EL (cell line): ENCODE data around the gene SPIN2A.
"Not testable (repeated sequence)": the region's sequence is repeated elsewhere in the genome, so short reads cannot be mapped to it uniquely, and the experiment has no call there.

Source experiments
- DNase-seq: peaks from one replicate; pipeline ENCODE4 v3.0.0-alpha.2; 2016

The SPIN2A gene

GRCh38 chrX:57137073-57137472 lies at the start of gene SPIN2A:
SPIN2A (minus strand) TSS chrX:57137397; CDS start chrX:57136597, 800 bp downstream.
- DNase-seq, result not testable (repeated sequence)

DNA sequence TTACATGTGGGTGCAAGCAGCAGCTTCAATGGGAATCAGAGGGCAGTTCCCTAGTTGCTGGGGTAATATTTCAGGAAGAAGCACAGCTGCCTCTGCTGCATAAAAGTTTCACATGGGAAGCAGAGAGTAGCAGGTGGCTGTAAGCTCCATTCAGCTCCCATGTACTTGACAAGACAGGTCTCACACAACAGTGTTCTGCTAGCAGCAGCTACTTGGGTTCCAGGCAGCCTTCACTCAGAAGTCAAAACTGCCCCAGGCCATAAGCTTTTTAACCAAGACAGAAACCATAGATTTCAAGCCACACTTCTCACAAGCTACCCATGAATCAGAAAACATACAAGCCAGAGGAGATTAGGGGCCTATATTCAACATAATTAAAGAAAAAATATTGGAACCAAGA lies 41.4 kb upstream of the SPIN2A start:
- no peak for DNase-seq

DNA sequence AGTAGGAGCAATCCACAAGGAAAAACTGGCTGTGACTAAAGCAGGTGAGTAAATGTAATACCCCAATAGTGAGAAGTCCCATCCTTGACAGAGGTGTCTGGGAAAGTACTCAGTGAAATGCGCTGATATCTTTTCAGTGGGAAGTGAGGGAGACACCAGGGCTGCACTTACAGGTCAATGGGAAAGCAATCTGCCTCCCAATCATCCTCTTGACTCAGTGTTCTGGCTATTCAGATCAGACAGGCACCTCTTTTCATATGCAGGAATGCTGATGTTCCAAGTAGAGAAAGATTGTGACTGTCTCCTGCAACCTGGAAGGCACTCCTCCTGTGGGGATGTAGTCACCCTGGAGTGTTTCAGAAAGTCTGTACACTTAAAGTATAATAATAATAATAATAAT lies 39.9 kb upstream of the SPIN2A start:
- DNase-seq, result no peak

DNA sequence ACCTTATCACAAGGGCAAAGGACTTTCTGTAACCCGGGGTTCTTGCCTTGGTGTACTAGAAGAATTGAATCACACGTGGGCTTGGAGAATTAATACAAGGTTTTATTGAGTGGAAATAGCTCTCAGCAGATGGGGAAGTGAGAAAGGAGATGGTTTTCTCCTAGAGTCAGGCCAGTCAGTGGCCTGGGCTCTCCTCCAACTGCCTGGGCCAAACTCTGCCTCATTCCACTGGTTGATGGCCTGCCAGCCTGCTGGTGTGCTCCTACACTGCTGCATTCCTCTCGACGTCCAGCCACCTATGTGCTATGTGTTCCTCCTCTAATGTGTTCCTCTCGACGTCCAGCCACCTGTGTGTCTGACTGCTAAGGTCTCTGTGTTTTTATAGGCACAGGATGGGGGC lies 35.3 kb upstream of the SPIN2A start:
- DNase-seq, result no peak

GRCh38 chrX:57156397-57157049 lies 19.3 kb upstream of the SPIN2A start:
- DNase-seq, result peak; percentile 13

DNA sequence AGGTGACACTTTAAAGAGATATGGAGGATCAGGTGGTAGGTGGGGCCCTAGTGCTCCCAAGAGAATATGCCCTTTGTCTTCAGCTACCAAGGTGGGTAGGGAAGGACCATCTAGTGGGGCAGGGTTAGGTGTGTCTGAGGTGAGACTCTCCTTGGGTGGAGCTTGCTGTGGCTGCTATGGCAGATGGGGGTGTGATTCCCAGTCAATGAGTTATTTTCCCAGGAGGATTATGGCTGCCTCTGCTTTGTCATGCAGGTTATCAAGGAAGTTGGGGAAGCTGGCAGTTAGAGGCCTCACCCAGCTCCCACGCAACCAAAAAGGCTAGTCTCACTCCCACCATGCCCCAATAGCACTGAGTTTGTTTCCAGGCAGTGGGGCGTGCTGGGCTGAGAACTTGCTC lies 18.0 kb upstream of the SPIN2A start:
- DNase-seq, result no peak

DNA sequence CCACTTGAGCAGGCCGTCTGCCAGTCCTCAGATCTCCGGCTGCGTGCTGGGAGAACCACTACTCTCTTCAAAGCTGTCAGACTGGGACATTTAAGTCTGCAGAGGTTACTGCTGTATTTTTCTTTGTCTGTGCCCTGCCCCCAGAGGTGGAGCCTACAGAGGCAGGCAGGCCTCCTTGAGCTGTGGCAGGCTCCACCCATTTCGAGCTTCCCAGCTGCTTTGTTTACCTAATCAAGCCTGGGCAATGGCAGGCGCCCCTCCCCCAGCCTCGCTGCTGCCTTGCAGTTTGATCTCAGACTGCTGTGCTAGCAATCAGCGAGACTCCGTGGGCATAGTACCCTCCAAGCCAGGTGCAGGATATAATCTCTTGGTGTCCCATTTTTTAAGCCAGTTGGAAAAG lies 15.0 kb upstream of the SPIN2A start:
- DNase-seq, result not testable (repeated sequence)

GRCh38 chrX:57138674-57139073 lies 1.5 kb upstream of the SPIN2A start:
- DNase-seq, result no peak

GRCh38 chrX:57137501-57137900 lies 304 bp upstream of the SPIN2A start:
- DNase-seq, result peak; percentile 8

- not testable (repeated sequence) for DNase-seq
These were observed 608 bp downstream of the SPIN2A start for GRCh38 chrX:57136589-57136988.

DNA sequence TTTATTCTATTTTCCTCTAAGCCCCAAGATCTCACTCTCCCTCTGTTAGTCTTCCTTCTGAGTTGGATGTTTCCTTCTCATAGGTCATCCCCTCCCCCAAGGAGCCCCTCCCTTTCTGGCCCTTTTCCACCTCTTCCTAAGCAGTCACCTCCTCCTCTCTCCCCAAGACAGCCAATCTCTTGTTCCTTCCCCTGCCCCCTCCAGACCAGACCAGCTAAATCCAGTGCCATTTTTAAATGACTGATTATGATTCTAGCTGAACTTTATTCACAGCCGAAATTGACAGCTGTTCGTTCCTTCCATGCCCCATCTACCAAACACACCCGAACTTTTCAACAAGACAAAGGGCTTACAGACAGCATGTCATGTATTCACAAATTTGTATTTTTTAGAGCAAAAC lies 1.9 kb downstream of the SPIN2A start:
- no peak for DNase-seq

DNA sequence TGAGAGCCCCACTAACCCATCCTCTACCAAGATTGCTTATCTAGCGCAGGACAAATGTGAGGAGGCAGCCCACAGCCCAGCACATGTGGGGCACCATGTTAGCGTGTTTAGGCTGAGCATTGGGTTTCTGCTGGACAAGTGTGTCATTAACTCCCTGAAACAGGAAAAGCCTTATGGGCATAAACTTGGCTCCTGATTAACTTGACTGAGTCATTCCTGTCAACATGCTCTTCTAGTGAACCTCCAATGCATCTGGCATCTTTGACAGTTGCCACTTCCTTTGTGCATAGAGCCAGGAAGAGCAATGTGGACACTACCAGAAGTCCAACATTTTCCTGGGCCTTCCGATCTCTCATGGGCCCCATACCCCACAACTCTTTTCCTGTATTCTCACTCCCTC lies 2.5 kb downstream of the SPIN2A start:
- peak; percentile 2 for DNase-seq

DNA sequence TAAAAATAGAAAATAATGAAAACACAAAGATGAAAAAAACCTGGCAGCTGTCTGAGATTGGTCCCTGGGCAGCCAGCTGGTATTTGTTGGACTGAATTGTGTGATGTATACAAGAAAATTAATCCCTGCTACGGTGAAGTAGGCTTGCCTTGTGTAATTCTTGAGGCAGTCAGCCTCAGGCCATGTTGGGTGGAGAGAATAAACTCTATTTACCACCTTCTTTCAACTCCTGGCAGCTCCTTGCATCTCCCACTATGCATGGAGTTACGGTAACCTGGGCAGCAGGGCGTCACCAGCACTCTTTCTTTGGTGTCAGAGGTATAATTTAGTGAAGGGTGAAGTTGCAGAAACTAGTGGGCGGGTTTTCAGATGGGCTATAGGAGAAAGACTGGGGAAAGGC lies 3.5 kb downstream of the SPIN2A start:
- DNase-seq, result no peak

GRCh38 chrX:57133284-57133683 lies 3.9 kb downstream of the SPIN2A start:
- DNase-seq, result not testable (repeated sequence)

- no peak for DNase-seq
These were observed 5.2 kb downstream of the SPIN2A start for GRCh38 chrX:57132046-57132445.

DNA sequence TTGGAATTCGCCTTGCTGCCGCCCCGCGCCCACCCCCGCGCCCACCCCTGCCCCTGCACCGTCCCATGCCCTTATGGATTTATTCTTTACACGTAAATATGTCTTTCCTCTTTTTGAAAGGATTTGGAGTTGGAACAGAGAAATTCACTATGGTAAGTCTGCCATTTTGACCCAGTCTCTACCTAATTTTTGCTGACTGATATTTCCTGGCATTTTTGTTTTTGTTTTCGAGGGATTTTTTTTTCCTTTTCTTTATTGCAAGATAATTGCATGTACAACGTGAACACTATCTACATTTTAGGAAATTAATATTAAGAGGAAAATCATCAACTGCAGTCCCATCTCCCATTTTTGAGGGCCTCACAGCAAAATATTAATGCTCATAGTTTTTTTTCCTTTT lies 15.4 kb downstream of the SPIN2A start:
- no peak for DNase-seq

- peak; percentile 83 for DNase-seq
These were observed 15.9 kb downstream of the SPIN2A start, which contains the start of gene SPIN2B for GRCh38 chrX:57121162-57121755. SPIN2B (minus strand) TSS chrX:57121548.

GRCh38 chrX:57120619-57121161 lies 16.5 kb downstream of the SPIN2A start:
- DNase-seq, result peak; percentile 0

DNA sequence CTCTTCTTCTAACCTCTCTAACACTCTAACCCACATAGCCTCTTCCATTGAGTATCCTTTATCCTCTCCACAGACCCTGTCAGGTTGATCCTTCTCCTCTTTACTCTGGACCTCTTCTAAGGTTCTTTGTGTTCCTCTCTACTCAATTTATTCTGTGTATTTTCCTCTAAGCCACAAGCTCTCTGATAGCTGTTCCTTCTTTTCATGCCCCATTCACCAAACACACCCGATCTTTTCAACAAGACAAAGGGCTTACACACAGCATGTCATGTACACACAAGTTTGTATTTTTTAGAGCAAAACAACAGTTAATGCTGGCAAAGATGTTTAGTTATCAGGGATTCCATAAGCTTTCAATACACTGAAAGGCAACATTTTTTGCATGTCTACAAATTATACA lies 17.8 kb downstream of the SPIN2A start:
- no peak for DNase-seq

DNA sequence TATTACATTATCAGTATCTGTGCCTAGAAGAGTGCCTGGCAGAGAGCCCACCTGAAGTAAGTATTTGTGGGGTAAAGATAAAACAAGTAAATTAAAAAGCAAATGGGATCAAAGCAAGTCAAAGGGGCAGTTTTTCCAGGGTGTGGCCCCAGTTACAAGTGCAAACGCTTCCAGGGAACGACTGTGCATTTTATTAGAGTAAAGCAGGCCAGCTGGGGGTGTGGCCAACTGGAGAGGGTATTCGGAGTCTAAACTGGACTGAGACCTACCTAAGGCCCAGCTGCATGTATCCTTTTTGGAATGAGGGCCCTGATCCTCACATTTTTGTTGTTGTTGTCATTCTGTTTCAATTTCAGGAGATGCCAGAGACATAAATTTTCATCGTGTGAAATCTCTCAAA lies 19.6 kb downstream of the SPIN2A start:
- DNase-seq, result not testable (repeated sequence)

- DNase-seq, result no peak
These were observed 32.2 kb downstream of the SPIN2A start for GRCh38 chrX:57104921-57105398.

DNA sequence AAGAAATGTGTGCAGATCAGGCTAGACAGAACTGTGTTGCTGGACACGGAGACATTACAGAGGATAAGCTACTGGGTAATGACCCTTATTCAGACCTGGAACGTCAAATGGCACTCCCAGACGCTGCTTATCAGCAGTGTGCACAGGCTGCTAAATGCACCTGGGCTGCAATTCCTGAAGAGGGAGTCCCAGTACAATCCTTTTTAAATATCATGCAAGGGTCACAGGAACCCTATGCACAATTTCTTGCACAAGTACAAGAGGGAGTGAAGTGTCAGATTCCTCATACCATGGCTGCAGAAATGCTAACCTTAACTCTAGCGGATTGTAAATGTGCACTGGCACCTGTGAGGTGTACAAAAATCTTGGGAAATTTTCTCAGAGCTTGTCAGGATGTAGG lies 32.8 kb downstream of the SPIN2A start:
- no peak for DNase-seq

- DNase-seq, result no peak
These were observed 33.7 kb downstream of the SPIN2A start for GRCh38 chrX:57103489-57103888.

- DNase-seq, result not testable (repeated sequence)
These were observed 34.3 kb downstream of the SPIN2A start for GRCh38 chrX:57102918-57103317.
